ENCODE data around the gene CHRNA4. TPM values are rescaled to one million over a fixed set of nuclear protein-coding genes. Genes with fewer than 3 reads are reported as not detected.

The CHRNA4 gene
- total RNA-seq, 3 donors from 2014 or later, result not detected

- Histone ChIP-seq H3K4me1 (no peaks in the 10 kb centered on the region), H3K27ac (no peak overlapping the region), H3K4me3 (no peak overlapping the region), H3K36me3 (no peaks in the 10 kb centered on the region), H3K27me3 (peaks cover 0 to 47% of the 10 kb centered on the region in 2 donors), H3K9me3 (no peaks in the 10 kb centered on the region)
- intact Hi-C loops (cut with DNase I; ENCODE audit: low total_unique reads), result no loop called here
- no peak for DNase-seq (ENCODE audit: low spot score in 2 of 2)
- TF ChIP-seq POLR2AphosphoS5 (IDR thresholded peaks at IDR 0.05) (no peak), POLR2A (IDR thresholded peaks at IDR 0.05) (no peak), CTCF (IDR thresholded peaks at IDR 0.05) (no peak)
Measured at GRCh38 chr20:63314566-63315239, 46.4 kb downstream of the CHRNA4 start.

- TF ChIP-seq POLR2AphosphoS5 (IDR thresholded peaks at IDR 0.05) (no peak), POLR2A (IDR thresholded peaks at IDR 0.05) (no peak), CTCF (IDR thresholded peaks at IDR 0.05) (no peak)
- no peaks in the 10 kb centered on the region for H3K9me3 ChIP-seq
- intact Hi-C loops (cut with DNase I; ENCODE audit: low total_unique reads), result no loop called here
- H3K36me3 ChIP-seq, result no peaks in the 10 kb centered on the region
- peaks cover 0 to 47% of the 10 kb centered on the region in 2 donors for H3K27me3 ChIP-seq
- no peak for DNase-seq (ENCODE audit: low spot score in 2 of 2)
- H3K4me3 ChIP-seq, result peak overlapping the region in 1 of 3 donors; percentile 17
- no peaks in the 10 kb centered on the region for H3K4me1 ChIP-seq
- no peak overlapping the region for H3K27ac ChIP-seq
Measured at GRCh38 chr20:63314015-63314471, 47.1 kb downstream of the CHRNA4 start.

- Histone ChIP-seq H3K4me3 (peak overlapping the region in 1 of 3 donors; percentile 17), H3K27me3 (peaks cover 0 to 53% of the 10 kb centered on the region in 2 donors), H3K36me3 (no peaks in the 10 kb centered on the region), H3K4me1 (no peaks in the 10 kb centered on the region), H3K9me3 (no peaks in the 10 kb centered on the region), H3K27ac (no peak overlapping the region)
- intact Hi-C loops (cut with DNase I; ENCODE audit: low total_unique reads), result no loop called here
- no peak for DNase-seq (ENCODE audit: low spot score in 2 of 2)
- no peak for TF ChIP-seq POLR2AphosphoS5 (IDR thresholded peaks at IDR 0.05)
Measured at GRCh38 chr20:63313349-63314014, 47.7 kb downstream of the CHRNA4 start.

GRCh38 chr20:63312690-63313348 is 48.3 kb downstream of the CHRNA4 start:
- no peak overlapping the region for H3K4me3 ChIP-seq
- intact Hi-C loops (cut with DNase I; ENCODE audit: low total_unique reads), result no loop called here
- no peak for DNase-seq (ENCODE audit: low spot score in 2 of 2)
- H3K27me3 ChIP-seq, result peaks cover 0 to 59% of the 10 kb centered on the region in 2 donors
- no peaks in the 10 kb centered on the region for H3K9me3 ChIP-seq
- H3K27ac ChIP-seq, result no peak overlapping the region
- no peaks in the 10 kb centered on the region for H3K4me1 ChIP-seq
- TF ChIP-seq POLR2A (IDR thresholded peaks at IDR 0.05), result no peak
- no peak for TF ChIP-seq POLR2AphosphoS5 (IDR thresholded peaks at IDR 0.05)
- no peak for TF ChIP-seq CTCF (IDR thresholded peaks at IDR 0.05)
- no peaks in the 10 kb centered on the region for H3K36me3 ChIP-seq

- Histone ChIP-seq H3K36me3 (no peaks in the 10 kb centered on the region), H3K27ac (no peak overlapping the region), H3K9me3 (no peaks in the 10 kb centered on the region), H3K27me3 (peaks cover 0 to 65% of the 10 kb centered on the region in 2 donors), H3K4me3 (no peak overlapping the region), H3K4me1 (no peaks in the 10 kb centered on the region)
- no peak for DNase-seq (ENCODE audit: low spot score in 2 of 2)
- intact Hi-C loops (cut with DNase I; ENCODE audit: low total_unique reads), result no loop called here
- TF ChIP-seq POLR2AphosphoS5 (IDR thresholded peaks at IDR 0.05) (no peak), POLR2A (IDR thresholded peaks at IDR 0.05) (no peak), CTCF (IDR thresholded peaks at IDR 0.05) (no peak)
Measured at GRCh38 chr20:63312273-63312672, 48.9 kb downstream of the CHRNA4 start.
